ENCODE results near the gene PAX7.
"Not testable (repeated sequence)": the region's sequence is repeated elsewhere in the genome, so short reads cannot be mapped to it uniquely, and the experiment has no call there.

The PAX7 gene

GRCh38 chr1:18630511-18631495, at the start of gene PAX7:
TSS of gene PAX7 (plus strand) at chr1:18630846. CDS start at chr1:18631604, 758 bp downstream.
- no peak for DNase-seq (ENCODE audit: low read depth)

DNA sequence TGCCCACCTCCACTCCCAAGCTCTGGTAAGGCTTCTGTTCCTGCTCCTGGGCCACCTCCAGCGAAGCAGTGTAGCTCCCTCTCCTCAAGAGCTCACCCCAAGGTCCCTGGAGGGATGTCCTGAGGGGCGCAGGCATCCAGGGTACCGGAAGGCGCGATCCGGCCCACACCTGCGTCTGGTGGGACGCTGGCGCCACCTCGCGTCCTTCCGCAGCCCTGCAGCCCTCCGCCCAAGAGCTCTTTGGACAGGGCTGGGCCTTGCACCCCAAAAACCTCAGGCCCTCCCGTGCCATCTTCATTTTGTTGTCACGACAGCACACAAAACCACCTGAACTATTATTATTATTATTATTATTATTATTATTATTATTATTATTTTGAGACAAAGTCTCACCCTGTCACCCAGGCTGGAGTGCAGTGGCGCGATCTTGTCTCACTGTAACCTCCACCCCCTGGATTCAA, 49.2 kb upstream of the PAX7 start:
- peak; percentile 19 for DNase-seq (ENCODE audit: low read depth)

DNA sequence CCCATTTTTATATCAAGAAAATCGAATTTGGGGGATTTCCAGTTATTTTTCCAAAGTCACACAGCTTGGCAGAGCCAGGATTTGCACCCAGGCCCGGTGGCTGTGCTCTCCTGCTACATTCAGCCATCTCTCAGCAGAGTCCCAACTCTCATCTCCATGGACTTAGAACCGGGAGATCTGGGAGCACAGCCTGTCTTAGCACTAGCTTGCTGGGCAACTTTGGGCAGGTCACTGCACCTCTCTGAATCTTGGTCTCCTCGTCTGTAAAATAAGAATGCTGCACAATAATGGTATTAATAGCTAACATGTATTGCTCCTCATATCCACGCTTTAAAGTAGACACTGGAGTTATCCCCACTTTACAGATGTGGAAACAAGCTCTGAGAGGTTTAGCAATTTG, 47.8 kb upstream of the PAX7 start:
- DNase-seq (ENCODE audit: low read depth) = no peak

GRCh38 chr1:18583326-18583941, 47.2 kb upstream of the PAX7 start:
- DNase-seq (ENCODE audit: low read depth) = no peak

DNA sequence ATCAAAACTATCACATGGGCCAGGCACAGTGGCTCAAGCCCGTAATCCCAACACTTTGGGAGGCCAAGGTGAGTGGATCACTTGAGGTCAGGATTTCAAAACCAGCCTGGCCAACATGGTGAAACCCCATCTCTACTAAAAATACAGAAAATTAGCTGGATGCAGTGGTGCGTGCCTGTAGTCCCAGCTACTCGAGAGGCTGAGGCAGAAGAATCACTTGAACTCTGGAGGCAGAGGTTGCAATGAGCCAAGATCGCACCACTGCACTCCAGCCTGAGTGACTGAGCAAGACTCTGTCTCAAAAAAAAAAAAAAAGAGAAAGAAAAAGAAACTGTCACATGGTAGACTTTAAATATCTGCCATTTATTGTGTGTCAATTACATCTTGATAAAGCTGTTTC, 44.6 kb upstream of the PAX7 start:
- not testable (repeated sequence) for DNase-seq (ENCODE audit: low read depth)

DNA sequence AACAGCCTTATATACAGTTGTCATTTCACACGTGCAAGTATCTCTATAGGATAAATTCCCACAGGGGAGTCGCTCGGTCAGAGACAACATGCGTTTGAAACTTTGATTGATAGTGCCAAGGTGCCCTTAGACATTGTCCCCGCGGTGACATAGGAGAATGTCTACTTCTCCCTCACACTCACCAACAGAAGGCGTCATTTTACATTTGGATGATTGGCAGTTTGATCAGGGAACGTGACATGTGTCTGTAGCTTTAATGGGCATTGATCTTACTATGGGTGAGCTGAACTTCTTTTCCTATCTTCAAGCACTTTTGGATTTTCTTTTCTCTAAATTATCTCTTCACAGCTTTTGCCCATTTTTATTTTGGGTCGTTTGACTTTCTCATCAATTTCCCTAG, 42.6 kb upstream of the PAX7 start:
- DNase-seq (ENCODE audit: low read depth) = no peak

GRCh38 chr1:18592368-18592767, 38.3 kb upstream of the PAX7 start:
- DNase-seq (ENCODE audit: low read depth) = no peak

DNA sequence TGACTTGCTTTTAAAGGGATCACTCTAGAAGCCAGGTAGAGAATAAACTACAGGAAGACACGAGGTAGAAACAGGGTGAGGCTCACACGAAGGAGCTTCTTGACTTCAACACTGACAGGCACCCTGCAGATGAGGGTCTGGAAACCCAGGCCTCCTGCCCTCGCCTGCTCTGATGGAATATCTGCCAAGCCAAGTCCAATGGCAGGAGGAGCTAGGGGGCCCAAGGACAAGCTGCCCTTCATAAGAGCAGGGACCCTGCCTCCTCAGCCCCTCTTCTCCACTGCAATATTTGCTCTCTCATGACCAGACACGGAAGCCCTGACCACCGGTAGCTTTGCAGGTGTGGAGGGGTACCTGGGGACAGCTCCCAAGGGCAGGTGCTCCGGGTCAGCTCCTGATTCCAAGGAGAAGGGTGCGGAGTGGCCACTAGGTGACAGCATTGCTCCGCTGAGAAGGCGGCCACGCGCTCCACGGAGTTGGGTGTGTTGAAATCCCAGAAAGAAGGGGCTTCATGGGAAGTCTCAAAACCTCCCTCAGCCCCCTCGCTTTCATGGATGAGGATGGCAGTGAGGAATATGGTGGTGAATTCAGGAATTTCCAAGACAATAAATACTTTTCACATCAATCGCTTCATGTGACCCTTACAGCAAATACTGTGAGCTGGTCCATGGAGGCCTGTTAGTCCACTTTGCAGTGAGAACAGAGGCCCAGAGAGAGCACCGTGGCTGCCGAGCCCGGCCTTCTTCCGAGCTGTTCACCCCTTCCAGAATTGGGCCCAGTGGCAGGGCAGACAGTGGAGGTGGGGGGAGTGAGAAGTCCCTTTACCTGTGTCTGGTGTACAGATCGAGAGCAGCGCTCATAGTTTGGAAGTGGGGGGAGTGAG, 33.2 kb upstream of the PAX7 start:
- DNase-seq (ENCODE audit: low read depth) = peak; percentile 38

GRCh38 chr1:18599086-18599485, 31.6 kb upstream of the PAX7 start:
- DNase-seq (ENCODE audit: low read depth) = no peak

GRCh38 chr1:18599704-18600103, 30.9 kb upstream of the PAX7 start:
- no peak for DNase-seq (ENCODE audit: low read depth)

DNA sequence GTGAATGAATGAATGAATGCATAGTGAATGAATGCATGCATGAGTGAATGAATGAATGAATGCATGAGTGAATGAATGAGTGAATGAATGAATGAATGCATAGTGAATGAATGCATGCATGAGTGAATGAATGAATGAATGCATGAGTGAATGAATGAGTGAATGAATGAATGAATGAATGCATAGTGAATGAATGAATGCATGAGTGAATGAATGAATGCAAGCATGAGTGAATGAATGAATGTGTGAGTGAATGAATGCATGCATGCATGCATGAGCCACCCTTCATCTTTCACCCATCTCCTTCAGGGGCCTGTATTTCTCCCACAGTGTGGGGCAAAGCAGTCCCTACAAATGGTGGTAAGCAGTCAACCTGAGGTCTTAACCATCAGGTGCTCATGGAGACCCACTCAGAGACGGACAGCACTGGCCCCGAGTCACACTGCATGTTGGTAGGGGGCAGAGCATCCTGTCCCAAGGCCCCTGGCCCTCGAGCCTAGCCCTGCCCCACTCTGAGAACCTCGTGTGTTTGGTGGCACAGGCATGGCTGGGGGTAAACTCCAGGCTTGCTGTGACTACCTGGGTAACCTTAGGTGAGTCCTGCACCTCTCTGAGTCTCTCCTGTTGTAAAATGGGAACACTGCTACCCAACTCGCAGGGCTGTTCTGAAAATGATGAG, 28.0 kb upstream of the PAX7 start:
- DNase-seq (ENCODE audit: low read depth) = no peak

DNA sequence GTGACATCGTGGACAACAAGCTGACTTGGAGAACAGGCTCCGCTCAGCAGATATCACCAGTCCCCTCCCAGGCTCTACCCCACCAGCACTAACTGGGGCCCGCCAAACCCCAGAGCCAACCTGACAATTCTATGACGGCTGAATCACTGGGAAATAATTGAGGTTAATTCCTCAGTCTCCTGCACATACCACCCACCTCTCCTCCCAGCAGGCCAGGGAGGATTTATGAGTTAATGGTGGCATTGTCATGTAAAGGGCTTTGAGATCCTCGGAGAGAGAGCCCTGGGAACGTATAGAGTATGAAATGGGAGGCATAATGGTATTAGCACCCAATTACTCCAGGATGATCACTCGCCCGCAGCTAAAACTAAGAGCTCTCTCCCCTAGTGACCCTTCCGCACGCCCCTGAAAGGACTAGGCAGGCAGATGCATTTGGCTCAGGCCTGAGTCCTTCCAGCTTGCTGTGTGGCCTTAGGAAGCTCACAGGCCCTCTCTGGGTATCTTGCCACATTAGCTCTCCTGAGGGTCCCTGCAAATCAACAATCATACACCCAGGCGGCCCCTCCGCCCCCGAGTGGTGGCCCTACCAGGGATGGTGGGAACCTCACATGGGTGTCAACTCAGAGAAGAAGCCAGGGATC, 27.3 kb upstream of the PAX7 start:
- no peak for DNase-seq (ENCODE audit: low read depth)

DNA sequence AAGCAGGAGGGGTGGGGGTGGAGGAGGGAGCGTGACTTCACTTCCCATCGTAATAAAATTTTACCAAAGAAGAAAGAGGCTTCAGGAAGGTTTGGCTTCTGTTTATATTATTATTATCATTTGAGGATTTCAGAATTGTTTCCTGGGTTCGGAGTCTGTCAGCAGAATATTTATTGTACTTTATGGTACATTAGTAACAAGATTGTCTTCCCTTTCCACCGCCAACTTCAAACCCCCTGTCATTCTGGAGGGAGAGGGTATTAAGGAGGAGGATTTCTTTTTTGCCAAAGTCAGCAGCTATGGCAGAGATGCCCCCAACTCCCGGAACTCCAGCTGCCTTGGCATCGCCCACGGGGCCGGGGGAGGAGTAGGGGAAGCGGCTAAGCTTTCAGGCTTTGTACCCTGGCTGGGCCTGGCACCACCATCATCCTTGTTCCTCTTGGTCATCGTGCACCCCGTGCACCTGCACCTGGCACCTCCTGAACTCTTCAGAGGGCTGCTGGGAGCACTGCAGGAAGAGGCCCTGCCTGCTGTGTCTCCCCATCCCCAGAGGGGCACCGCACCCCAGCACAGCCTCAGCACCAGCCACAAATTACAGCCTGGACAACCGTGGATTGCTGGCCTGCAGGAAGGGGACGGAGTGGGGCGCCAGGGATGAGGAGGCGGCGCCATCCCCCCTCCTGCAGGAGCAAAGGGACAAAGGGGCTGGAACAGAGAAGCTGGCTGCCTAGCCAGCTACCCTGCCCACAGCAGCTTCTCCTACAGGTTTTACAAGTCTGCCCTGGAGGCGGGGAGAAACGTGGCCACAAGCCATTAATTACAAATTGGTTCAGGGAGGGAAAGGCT, 24.0 kb upstream of the PAX7 start:
- DNase-seq (ENCODE audit: low read depth) = no peak

DNA sequence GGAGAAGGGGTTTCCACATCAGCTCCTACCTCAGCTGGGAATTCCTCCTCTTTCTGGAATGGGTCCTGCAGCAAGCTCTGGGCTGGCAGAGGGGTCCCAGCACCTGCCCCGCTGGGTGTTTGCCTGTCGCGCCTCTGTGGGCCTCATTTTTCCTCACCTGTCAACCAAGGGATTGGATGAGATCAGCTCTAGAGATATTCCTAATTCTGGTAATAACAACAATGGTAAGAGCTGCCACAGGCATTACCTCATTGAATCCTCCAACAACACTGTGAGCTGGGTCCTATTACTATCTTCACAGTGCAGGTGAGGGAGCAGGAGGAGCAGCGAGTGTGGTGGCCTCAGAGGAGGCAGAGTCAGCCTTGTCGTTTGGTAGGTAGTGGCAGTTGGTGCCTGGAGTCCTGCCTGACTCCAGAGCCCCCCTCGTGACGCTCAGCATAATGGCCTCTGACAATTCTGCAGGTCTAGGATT, 23.3 kb upstream of the PAX7 start:
- no peak for DNase-seq (ENCODE audit: low read depth)

- DNase-seq (ENCODE audit: low read depth) = no peak
These were observed 22.1 kb upstream of the PAX7 start for GRCh38 chr1:18608534-18608933.

- no peak for DNase-seq (ENCODE audit: low read depth)
These were observed 19.3 kb upstream of the PAX7 start for GRCh38 chr1:18611311-18611710.

- DNase-seq (ENCODE audit: low read depth) = no peak
These were observed 18.6 kb upstream of the PAX7 start for GRCh38 chr1:18612073-18612472.

- DNase-seq (ENCODE audit: low read depth) = no peak
These were observed 16.4 kb upstream of the PAX7 start for GRCh38 chr1:18614069-18614735.
